ENCODE data around the gene NELL1.

The NELL1 gene

GRCh38 chr11:21556926-21557325, 887.5 kb downstream of the NELL1 start:
- Histone ChIP-seq H3K4me3 (ENCODE audit: low read length in 2 of 2) (no peak overlapping the region), H3K9ac (ENCODE audit: low read length in 2 of 2) (no peak overlapping the region), H3K36me3 (ENCODE audit: control insufficient read depth in 2 of 2, insufficient read depth in 2 of 2, low read length in 2 of 2) (no peaks in the 10 kb centered on the region), H3K4me1 (ENCODE audit: control insufficient read depth, insufficient read depth, low read length) (no peaks in the 10 kb centered on the region), H3K27me3 (ENCODE audit: control insufficient read depth in 1 of 2, insufficient read depth in 2 of 2, low read length in 2 of 2) (no peaks in the 10 kb centered on the region), H3K27ac (ENCODE audit: low read length) (no peak overlapping the region), H3K9me3 (ENCODE audit: control insufficient read depth in 2 of 2, low read length in 2 of 2) (no peaks in the 10 kb centered on the region)

GRCh38 chr11:21560466-21560975, 891.1 kb downstream of the NELL1 start:
- Histone ChIP-seq H3K27me3 (ENCODE audit: control insufficient read depth in 1 of 2, insufficient read depth in 2 of 2, low read length in 2 of 2) (no peaks in the 10 kb centered on the region), H3K9me3 (ENCODE audit: control insufficient read depth in 2 of 2, low read length in 2 of 2) (no peaks in the 10 kb centered on the region), H3K27ac (ENCODE audit: low read length) (no peak overlapping the region), H3K36me3 (ENCODE audit: control insufficient read depth in 2 of 2, insufficient read depth in 2 of 2, low read length in 2 of 2) (no peaks in the 10 kb centered on the region), H3K4me3 (ENCODE audit: low read length in 2 of 2) (no peak overlapping the region), H3K9ac (ENCODE audit: low read length in 2 of 2) (no peak overlapping the region), H3K4me1 (ENCODE audit: control insufficient read depth, insufficient read depth, low read length) (no peaks in the 10 kb centered on the region)

- Histone ChIP-seq H3K9me3 (ENCODE audit: control insufficient read depth in 2 of 2, low read length in 2 of 2) (no peaks in the 10 kb centered on the region), H3K4me1 (ENCODE audit: control insufficient read depth, insufficient read depth, low read length) (no peaks in the 10 kb centered on the region), H3K36me3 (ENCODE audit: control insufficient read depth in 2 of 2, insufficient read depth in 2 of 2, low read length in 2 of 2) (no peaks in the 10 kb centered on the region), H3K27me3 (ENCODE audit: control insufficient read depth in 1 of 2, insufficient read depth in 2 of 2, low read length in 2 of 2) (no peaks in the 10 kb centered on the region), H3K9ac (ENCODE audit: low read length in 2 of 2) (no peak overlapping the region), H3K27ac (ENCODE audit: low read length) (no peak overlapping the region), H3K4me3 (ENCODE audit: low read length in 2 of 2) (no peak overlapping the region)
Observed at GRCh38 chr11:21561581-21561980, 892.2 kb downstream of the NELL1 start.

GRCh38 chr11:21564095-21564494, 894.7 kb downstream of the NELL1 start:
- Histone ChIP-seq H3K36me3 (ENCODE audit: control insufficient read depth in 2 of 2, insufficient read depth in 2 of 2, low read length in 2 of 2) (no peaks in the 10 kb centered on the region), H3K4me1 (ENCODE audit: control insufficient read depth, insufficient read depth, low read length) (no peaks in the 10 kb centered on the region), H3K27me3 (ENCODE audit: control insufficient read depth in 1 of 2, insufficient read depth in 2 of 2, low read length in 2 of 2) (no peaks in the 10 kb centered on the region), H3K9ac (ENCODE audit: low read length in 2 of 2) (no peak overlapping the region), H3K27ac (ENCODE audit: low read length) (no peak overlapping the region), H3K9me3 (ENCODE audit: control insufficient read depth in 2 of 2, low read length in 2 of 2) (no peaks in the 10 kb centered on the region), H3K4me3 (ENCODE audit: low read length in 2 of 2) (no peak overlapping the region)

- Histone ChIP-seq H3K4me3 (ENCODE audit: low read length in 2 of 2) (no peak overlapping the region), H3K27me3 (ENCODE audit: control insufficient read depth in 1 of 2, insufficient read depth in 2 of 2, low read length in 2 of 2) (no peaks in the 10 kb centered on the region), H3K27ac (ENCODE audit: low read length) (no peak overlapping the region), H3K4me1 (ENCODE audit: control insufficient read depth, insufficient read depth, low read length) (no peaks in the 10 kb centered on the region), H3K9ac (ENCODE audit: low read length in 2 of 2) (no peak overlapping the region), H3K36me3 (ENCODE audit: control insufficient read depth in 2 of 2, insufficient read depth in 2 of 2, low read length in 2 of 2) (no peaks in the 10 kb centered on the region), H3K9me3 (ENCODE audit: control insufficient read depth in 2 of 2, low read length in 2 of 2) (no peaks in the 10 kb centered on the region)
Observed at GRCh38 chr11:21564833-21565682, 895.7 kb downstream of the NELL1 start.

DNA sequence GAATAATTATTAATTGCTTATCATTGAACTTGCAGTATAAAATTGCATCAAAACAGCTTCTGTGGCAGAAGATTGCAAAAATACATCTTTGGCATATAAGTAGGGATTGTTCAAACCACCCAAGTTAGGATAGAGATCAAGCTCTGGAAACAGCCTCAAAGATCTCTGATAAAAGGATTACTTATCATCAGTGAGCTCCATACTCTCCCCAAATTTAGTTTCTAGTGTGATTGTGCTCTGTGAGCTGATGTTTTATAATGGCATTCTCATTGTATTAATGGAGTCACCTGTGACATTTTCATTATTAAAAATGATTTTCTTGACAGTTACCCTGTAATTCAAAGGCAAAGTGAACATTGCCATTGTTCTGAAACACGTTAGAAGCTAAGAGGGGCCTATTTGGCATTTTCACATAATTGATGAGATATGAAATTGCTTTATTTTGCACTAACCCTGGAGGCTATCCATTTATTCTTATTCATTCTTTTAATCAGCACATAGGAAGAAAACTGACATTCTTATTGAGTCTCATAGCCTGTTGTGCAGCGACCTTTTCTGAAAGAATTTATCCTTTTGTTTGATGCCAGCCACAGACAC, 897.2 kb downstream of the NELL1 start:
- H3K27me3 ChIP-seq (ENCODE audit: control insufficient read depth in 1 of 2, insufficient read depth in 2 of 2, low read length in 2 of 2), result no peaks in the 10 kb centered on the region
- no peak overlapping the region for H3K9ac ChIP-seq (ENCODE audit: low read length in 2 of 2)
- H3K9me3 ChIP-seq (ENCODE audit: control insufficient read depth in 2 of 2, low read length in 2 of 2), result no peaks in the 10 kb centered on the region
- H3K36me3 ChIP-seq (ENCODE audit: control insufficient read depth in 2 of 2, insufficient read depth in 2 of 2, low read length in 2 of 2), result no peaks in the 10 kb centered on the region
- no peaks in the 10 kb centered on the region for H3K4me1 ChIP-seq (ENCODE audit: control insufficient read depth, insufficient read depth, low read length)
- H3K4me3 ChIP-seq (ENCODE audit: low read length in 2 of 2), result no peak overlapping the region
- no peak overlapping the region for H3K27ac ChIP-seq (ENCODE audit: low read length)

GRCh38 chr11:21567645-21568290, 898.4 kb downstream of the NELL1 start:
- no peaks in the 10 kb centered on the region for H3K4me1 ChIP-seq (ENCODE audit: control insufficient read depth, insufficient read depth, low read length)
- no peak overlapping the region for H3K4me3 ChIP-seq (ENCODE audit: low read length in 2 of 2)
- H3K27ac ChIP-seq (ENCODE audit: low read length), result no peak overlapping the region
- H3K27me3 ChIP-seq (ENCODE audit: control insufficient read depth in 1 of 2, insufficient read depth in 2 of 2, low read length in 2 of 2), result no peaks in the 10 kb centered on the region
- H3K36me3 ChIP-seq (ENCODE audit: control insufficient read depth in 2 of 2, insufficient read depth in 2 of 2, low read length in 2 of 2), result no peaks in the 10 kb centered on the region
- H3K9me3 ChIP-seq (ENCODE audit: control insufficient read depth in 2 of 2, low read length in 2 of 2), result no peaks in the 10 kb centered on the region
- no peak overlapping the region for H3K9ac ChIP-seq (ENCODE audit: low read length in 2 of 2)

DNA sequence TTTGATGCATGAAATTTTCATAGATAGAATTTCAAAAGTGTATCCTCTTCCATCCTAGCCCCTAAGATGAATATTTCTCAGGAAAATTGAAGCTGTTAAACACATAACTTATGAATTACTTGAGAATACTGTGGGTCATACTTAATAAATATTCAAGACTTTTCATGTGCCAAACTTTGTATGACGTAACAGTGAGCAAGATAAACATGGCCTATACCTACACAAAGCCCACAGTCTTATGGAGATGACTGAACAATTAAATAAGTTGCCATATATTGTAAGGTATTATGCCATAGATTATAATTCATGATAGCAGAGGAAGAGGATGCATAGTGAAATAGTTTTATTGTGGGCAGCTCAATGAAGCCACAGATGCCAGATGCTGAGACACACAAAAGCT, 902.8 kb downstream of the NELL1 start:
- no peaks in the 10 kb centered on the region for H3K4me1 ChIP-seq (ENCODE audit: control insufficient read depth, insufficient read depth, low read length)

DNA sequence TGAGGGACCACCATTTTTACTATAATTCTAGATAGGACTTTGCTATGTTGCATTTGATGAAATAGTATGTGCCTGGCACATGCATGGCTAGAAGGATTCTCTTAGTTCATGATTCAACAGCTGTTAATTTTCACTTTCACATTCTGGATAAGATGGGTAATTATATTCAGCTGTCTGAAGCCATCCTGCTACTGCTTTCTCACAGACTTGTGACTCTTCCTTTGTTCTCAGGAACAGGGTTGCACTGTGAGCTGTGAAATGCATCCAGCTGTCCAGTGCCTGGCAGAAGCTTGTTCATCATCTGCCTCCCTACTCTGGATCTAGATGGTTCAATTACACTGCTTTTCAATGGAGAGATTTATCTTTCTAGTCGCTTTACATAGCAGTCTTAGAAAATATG, 913.4 kb downstream of the NELL1 start:
- Histone ChIP-seq H3K36me3 (ENCODE audit: control insufficient read depth in 2 of 2, insufficient read depth in 2 of 2, low read length in 2 of 2) (no peaks in the 10 kb centered on the region), H3K9ac (ENCODE audit: low read length in 2 of 2) (no peak overlapping the region), H3K9me3 (ENCODE audit: control insufficient read depth in 2 of 2, low read length in 2 of 2) (no peaks in the 10 kb centered on the region), H3K4me3 (ENCODE audit: low read length in 2 of 2) (no peak overlapping the region), H3K4me1 (ENCODE audit: control insufficient read depth, insufficient read depth, low read length) (no peaks in the 10 kb centered on the region), H3K27ac (ENCODE audit: low read length) (no peak overlapping the region), H3K27me3 (ENCODE audit: control insufficient read depth in 1 of 2, insufficient read depth in 2 of 2, low read length in 2 of 2) (no peaks in the 10 kb centered on the region)

More for the DNA sequence above, 902.8 kb downstream of the NELL1 start:
- no peaks in the 10 kb centered on the region for H3K9me3 ChIP-seq (ENCODE audit: control insufficient read depth in 2 of 2, low read length in 2 of 2)
- H3K9ac ChIP-seq (ENCODE audit: low read length in 2 of 2), result no peak overlapping the region
- no peaks in the 10 kb centered on the region for H3K36me3 ChIP-seq (ENCODE audit: control insufficient read depth in 2 of 2, insufficient read depth in 2 of 2, low read length in 2 of 2)
- no peak overlapping the region for H3K27ac ChIP-seq (ENCODE audit: low read length)
- no peak overlapping the region for H3K4me3 ChIP-seq (ENCODE audit: low read length in 2 of 2)
- H3K27me3 ChIP-seq (ENCODE audit: control insufficient read depth in 1 of 2, insufficient read depth in 2 of 2, low read length in 2 of 2), result no peaks in the 10 kb centered on the region

DNA sequence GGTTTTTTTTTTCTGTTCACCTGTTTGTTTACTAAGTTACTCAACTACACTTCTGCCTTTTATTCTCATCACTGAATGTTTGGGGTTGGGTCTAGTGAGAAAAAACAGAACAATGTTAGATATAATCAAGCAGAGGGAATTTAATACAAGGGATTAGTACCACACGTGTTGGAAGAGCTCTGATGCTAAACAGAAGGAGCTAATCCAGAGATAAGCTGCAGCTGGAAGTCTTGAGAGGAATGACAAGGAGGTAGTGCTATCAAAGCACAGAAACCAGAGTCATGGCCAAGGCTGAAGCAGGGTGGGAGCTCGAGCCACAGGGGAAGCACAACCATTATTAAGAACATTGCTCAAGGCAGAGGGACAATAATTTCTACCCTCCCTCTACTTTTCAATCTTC, 919.4 kb downstream of the NELL1 start:
- Histone ChIP-seq H3K4me3 (ENCODE audit: low read length in 2 of 2) (no peak overlapping the region), H3K9ac (ENCODE audit: low read length in 2 of 2) (no peak overlapping the region), H3K27me3 (ENCODE audit: control insufficient read depth in 1 of 2, insufficient read depth in 2 of 2, low read length in 2 of 2) (no peaks in the 10 kb centered on the region), H3K4me1 (ENCODE audit: control insufficient read depth, insufficient read depth, low read length) (no peaks in the 10 kb centered on the region), H3K27ac (ENCODE audit: low read length) (no peak overlapping the region), H3K9me3 (ENCODE audit: control insufficient read depth in 2 of 2, low read length in 2 of 2) (no peaks in the 10 kb centered on the region), H3K36me3 (ENCODE audit: control insufficient read depth in 2 of 2, insufficient read depth in 2 of 2, low read length in 2 of 2) (no peaks in the 10 kb centered on the region)
